Lower lobe of right lung (tissue), 2 donors: ENCODE measurements around the gene BOLA3. TPM values are rescaled to one million over a fixed set of nuclear protein-coding genes. Genes with fewer than 3 reads are reported as not detected.

Source experiments
- ATAC-seq, 2 donors: fragments of 200-7000 bp; cut with Tn5 transposase; one replicate each; pipeline ENCODE4 v1.9.1; 2020 to 2022; ENCODE audit warnings: mild to moderate bottlenecking in 2 of 2, moderate library complexity in 2 of 2
- DNase-seq: peaks from one replicate; pipeline ENCODE4 v3.0.0-alpha.2; 2020
- H3K27ac ChIP-seq: fragments of 200-600 bp; one replicate; pipeline ENCODE4 v1.8.0; 2022
- H3K27me3 ChIP-seq: fragments of 200-600 bp; one replicate; pipeline ENCODE4 v1.8.0; 2022; ENCODE audit warnings: low read depth
- H3K36me3 ChIP-seq: fragments of 200-600 bp; one replicate; pipeline ENCODE4 v1.8.0; 2022; ENCODE audit warnings: mild to moderate bottlenecking
- H3K4me1 ChIP-seq: fragments of 200-600 bp; one replicate; pipeline ENCODE4 v1.8.0; 2022
- H3K4me3 ChIP-seq: fragments of 200-600 bp; one replicate; pipeline ENCODE4 v1.8.0; 2022; ENCODE audit warnings: mild to moderate bottlenecking
- H3K9me3 ChIP-seq: fragments of 200-600 bp; one replicate; pipeline ENCODE4 v1.8.0; 2022
- CTCF ChIP-seq: fragments of 200-600 bp; IDR thresholded peaks from one replicate; pipeline ENCODE4 v1.8.0; 2022; ENCODE audit warnings: antibody characterized with exemption, mild to moderate bottlenecking
- intact Hi-C: fragments of 100-400 bp; cut with DNase I; formaldehyde crosslinking; loops from one replicate; pipeline ENCODE4 v1.11.0; 2022
- long read RNA-seq: library from polyadenylated mRNA; unstranded; transcript quantifications from one replicate; pipeline ENCODE4 v2.0.0, GENCODE V29; 2021
- total RNA-seq: library from RNA; stranded (reverse); fragmentation: NEBNext Ultra II Directional; extraction: Animal tissue kit (Norgen Biotek cat#: 25700); gene quantifications from one replicate; pipeline ENCODE4 v1.2.1, GENCODE V29; 2021
- donor health status: DM: no; HTN: yes; CAD: no; lungs with severe emphysema.

The BOLA3 gene
- 19.6 TPM for total RNA-seq
- long read RNA-seq, transcript BOLA3-202 (4 exons, 639 nt) = major isoform, 19 of 29 reads
- long read RNA-seq, partial matches to known transcripts = 0 of 29 reads
- long read RNA-seq, other reads (novel, unspliced or antisense) = 0 of 29 reads

- peak; percentile 83 for TF ChIP-seq CTCF
- peak within 1 kb of the TSS; percentile 68 for H3K27ac ChIP-seq
- peak; percentile 98 to 99 for ATAC-seq
- no peaks in the 10 kb centered on the region for H3K9me3 ChIP-seq
- H3K36me3 ChIP-seq = peaks cover 28% of the 10 kb centered on the region
- intact Hi-C loops = no loop called here
- peak; percentile 92 for DNase-seq
- H3K4me1 ChIP-seq = peaks cover 22% of the 10 kb centered on the region
- H3K27me3 ChIP-seq = no peaks in the 10 kb centered on the region
- peak within 1 kb of the TSS; percentile 94 for H3K4me3 ChIP-seq
Observed at GRCh38 chr2:74147727-74148456, at the start of gene BOLA3. BOLA3 (minus strand) TSS chr2:74147912; CDS start chr2:74147874, 38 bp downstream.

GRCh38 chr2:74197049-74197448 lies 49.3 kb upstream of the BOLA3 start:
- Histone ChIP-seq H3K4me1 (peaks cover 24% of the 10 kb centered on the region), H3K27me3 (no peaks in the 10 kb centered on the region), H3K27ac (no peak overlapping the region), H3K9me3 (no peaks in the 10 kb centered on the region), H3K36me3 (no peaks in the 10 kb centered on the region), H3K4me3 (no peak overlapping the region)
- ATAC-seq = no peak
- TF ChIP-seq CTCF = no peak
- no peak for DNase-seq
- intact Hi-C loops = no loop called here

GRCh38 chr2:74194799-74195198 lies 47.1 kb upstream of the BOLA3 start:
- Histone ChIP-seq H3K4me3 (no peak overlapping the region), H3K4me1 (peaks cover 8% of the 10 kb centered on the region), H3K9me3 (no peaks in the 10 kb centered on the region), H3K36me3 (no peaks in the 10 kb centered on the region), H3K27me3 (no peaks in the 10 kb centered on the region), H3K27ac (no peak overlapping the region)
- TF ChIP-seq CTCF = no peak
- no peak for DNase-seq
- intact Hi-C loops = no loop called here
- no peak for ATAC-seq

- Histone ChIP-seq H3K4me1 (peaks cover 5% of the 10 kb centered on the region), H3K4me3 (no peak overlapping the region), H3K36me3 (no peaks in the 10 kb centered on the region), H3K9me3 (no peaks in the 10 kb centered on the region), H3K27me3 (no peaks in the 10 kb centered on the region), H3K27ac (no peak overlapping the region)
- intact Hi-C loops = no loop called here
- DNase-seq = no peak
- no peak for TF ChIP-seq CTCF
- ATAC-seq = no peak
Observed at GRCh38 chr2:74191596-74192380, 44.1 kb upstream of the BOLA3 start.

- Histone ChIP-seq H3K9me3 (no peaks in the 10 kb centered on the region), H3K4me1 (peaks cover 5% of the 10 kb centered on the region), H3K27ac (no peak overlapping the region), H3K36me3 (no peaks in the 10 kb centered on the region), H3K27me3 (no peaks in the 10 kb centered on the region), H3K4me3 (no peak overlapping the region)
- ATAC-seq = no peak
- intact Hi-C loops = no loop called here
- no peak for TF ChIP-seq CTCF
- no peak for DNase-seq
Observed at GRCh38 chr2:74188696-74189095, 41.0 kb upstream of the BOLA3 start.
